Coronary artery (tissue), 2 donors: ENCODE results near the gene BRD7.

Source experiments
- DNase-seq: peaks from one replicate; pipeline ENCODE4 v3.0.0-alpha.2; 2017; ENCODE audit warnings: low spot score
- H3K27ac ChIP-seq, 2 donors: fragments of 200-600 bp; sonication (generic); one replicate each; pipeline ENCODE4 v1.5.1; 2016 to 2019
- H3K4me3 ChIP-seq: fragments of 200-600 bp; sonication (generic); 2 replicates; pipeline ENCODE4 v1.5.1; 2016; ENCODE audit warnings: mild to moderate bottlenecking, moderate library complexity
- TF ChIP-seq, protein P1 (sequence below): fragments of 200-600 bp; sonication (generic); IDR thresholded peaks from one replicate; pipeline ENCODE4 v1.5.1; 2019; ENCODE audit warnings: antibody characterized with exemption

BRD7 gene

GRCh38 chr16:50302472-50303005 lies 66.2 kb downstream of the BRD7 start:
- DNase-seq = peak; percentile 64
- H3K4me3 ChIP-seq = no peak overlapping the region
- H3K27ac ChIP-seq = no peak overlapping the region
- TF ChIP-seq, protein P1, sequence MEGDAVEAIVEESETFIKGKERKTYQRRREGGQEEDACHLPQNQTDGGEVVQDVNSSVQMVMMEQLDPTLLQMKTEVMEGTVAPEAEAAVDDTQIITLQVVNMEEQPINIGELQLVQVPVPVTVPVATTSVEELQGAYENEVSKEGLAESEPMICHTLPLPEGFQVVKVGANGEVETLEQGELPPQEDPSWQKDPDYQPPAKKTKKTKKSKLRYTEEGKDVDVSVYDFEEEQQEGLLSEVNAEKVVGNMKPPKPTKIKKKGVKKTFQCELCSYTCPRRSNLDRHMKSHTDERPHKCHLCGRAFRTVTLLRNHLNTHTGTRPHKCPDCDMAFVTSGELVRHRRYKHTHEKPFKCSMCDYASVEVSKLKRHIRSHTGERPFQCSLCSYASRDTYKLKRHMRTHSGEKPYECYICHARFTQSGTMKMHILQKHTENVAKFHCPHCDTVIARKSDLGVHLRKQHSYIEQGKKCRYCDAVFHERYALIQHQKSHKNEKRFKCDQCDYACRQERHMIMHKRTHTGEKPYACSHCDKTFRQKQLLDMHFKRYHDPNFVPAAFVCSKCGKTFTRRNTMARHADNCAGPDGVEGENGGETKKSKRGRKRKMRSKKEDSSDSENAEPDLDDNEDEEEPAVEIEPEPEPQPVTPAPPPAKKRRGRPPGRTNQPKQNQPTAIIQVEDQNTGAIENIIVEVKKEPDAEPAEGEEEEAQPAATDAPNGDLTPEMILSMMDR = no peak

- DNase-seq = peak; percentile 75
- Histone ChIP-seq H3K27ac (peak overlapping the region in 1 of 2 donors; percentile 68), H3K4me3 (no peak overlapping the region)
- TF ChIP-seq, protein P1 = no peak
These were observed 66.9 kb downstream of the BRD7 start for GRCh38 chr16:50301626-50302471.

DNA sequence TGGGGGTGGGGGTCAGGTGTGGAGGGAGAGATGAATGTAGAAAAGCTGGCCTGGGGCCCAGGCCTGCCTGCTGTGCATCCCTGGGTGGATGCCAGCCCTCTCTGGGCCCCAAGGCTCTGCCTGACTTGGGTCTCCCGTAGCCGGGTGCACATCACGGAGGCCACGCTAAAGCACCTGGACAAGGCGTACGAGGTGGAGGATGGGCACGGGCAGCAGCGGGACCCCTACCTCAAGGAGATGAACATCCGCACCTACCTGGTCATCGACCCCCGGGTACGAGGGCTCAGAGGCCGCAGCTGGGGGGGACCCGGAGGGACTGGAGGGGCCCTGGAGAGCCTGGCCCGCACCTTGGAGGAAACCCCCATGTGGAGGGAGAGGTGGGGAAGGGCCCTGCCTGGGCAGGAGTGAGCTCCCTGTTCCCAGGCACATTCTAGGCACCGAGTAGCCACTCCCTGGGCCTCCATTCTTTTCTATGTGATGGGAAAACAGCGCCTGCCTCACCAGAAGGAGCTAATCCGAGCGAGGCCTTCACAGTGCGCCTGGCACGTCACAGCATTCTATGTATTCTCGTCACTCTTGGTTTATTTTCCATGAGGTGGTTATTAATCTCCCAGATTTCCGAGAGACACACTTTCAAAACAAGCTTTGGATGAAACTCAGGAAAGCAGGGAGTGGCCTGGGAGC lies 67.7 kb downstream of the BRD7 start:
- TF ChIP-seq, protein P1 = no peak
- Histone ChIP-seq H3K27ac (peak overlapping the region in 1 of 2 donors; percentile 68), H3K4me3 (no peak overlapping the region)
- DNase-seq = peak; percentile 70

DNA sequence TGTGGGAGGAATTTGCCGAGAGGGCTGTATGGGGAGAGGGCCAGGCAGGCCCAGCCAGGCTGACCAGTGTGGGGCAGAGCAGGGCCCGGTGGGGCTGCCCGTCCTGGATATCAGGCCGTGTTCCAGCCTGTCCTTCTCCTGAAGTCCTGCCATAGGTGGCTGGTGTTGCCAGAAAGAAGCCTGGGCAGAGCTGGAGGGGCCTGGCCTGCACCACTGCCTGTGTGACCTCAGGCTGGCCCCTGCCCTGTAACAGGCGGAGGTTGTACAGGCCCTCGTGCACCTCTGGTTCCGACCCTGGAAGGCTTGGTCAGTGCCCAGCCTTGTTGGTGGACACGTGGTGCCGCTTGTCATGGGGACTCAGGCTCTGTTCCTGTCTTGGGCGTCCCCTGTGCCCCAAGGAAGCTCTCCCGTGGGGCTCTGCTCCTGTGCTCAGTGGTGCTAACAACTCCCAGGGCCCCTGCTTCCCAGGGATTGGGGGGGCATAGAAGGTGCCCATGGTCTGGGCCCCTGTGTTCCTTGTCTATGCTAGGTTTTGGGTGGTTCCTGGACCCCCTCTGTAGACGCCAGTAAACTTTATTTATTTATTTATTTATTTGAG lies 69.2 kb downstream of the BRD7 start:
- Histone ChIP-seq H3K27ac (no peak overlapping the region), H3K4me3 (no peak overlapping the region)
- TF ChIP-seq, protein P1 = no peak
- DNase-seq = peak; percentile 68

- H3K27ac ChIP-seq = no peak overlapping the region
- H3K4me3 ChIP-seq = no peak overlapping the region
- TF ChIP-seq, protein P1 = no peak
- DNase-seq = no peak
These were observed 69.9 kb downstream of the BRD7 start for GRCh38 chr16:50298591-50299507.

DNA sequence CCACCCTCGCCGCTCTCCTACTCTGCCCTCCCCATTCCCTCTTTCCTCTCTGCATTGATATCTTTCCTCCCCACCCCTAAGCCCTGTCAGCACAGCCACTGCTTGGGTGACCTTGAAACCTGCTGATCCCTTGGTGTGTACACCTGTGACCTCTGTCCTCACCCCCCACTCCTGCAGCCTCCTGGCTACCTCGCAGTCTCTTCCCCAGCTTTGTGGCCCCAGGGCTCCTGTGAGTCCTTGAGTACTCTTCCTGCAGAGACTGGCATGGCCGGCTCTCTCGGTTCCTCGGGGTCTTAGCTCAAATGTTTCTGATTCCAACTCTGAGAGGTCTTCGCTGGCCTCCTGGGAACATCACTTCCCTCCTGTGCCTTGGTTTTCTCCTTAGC lies 70.7 kb downstream of the BRD7 start:
- TF ChIP-seq, protein P1 = no peak

More for the DNA sequence above, 70.7 kb downstream of the BRD7 start:
- Histone ChIP-seq H3K4me3 (no peak overlapping the region), H3K27ac (no peak overlapping the region)
- no peak for DNase-seq
